Liver (tissue), 3 donors: ENCODE data around the gene D2HGDH.

Experiments used
- ATF3 ChIP-seq: IDR thresholded peaks from 2 replicates; pipeline ENCODE4 v1.6.1; 2016; ENCODE audit warnings: antibody characterized with exemption
- GABPA ChIP-seq, 2 donors: IDR thresholded peaks in 1 of 2; conservative IDR thresholded peaks in 1 of 2; 2 replicates each; pipeline ENCODE4 v1.6.1; 2016; ENCODE audit warnings: antibody characterized with exemption in 2 of 2, mild to moderate bottlenecking in 1 of 2, moderate library complexity in 1 of 2
- NR2F2 ChIP-seq: IDR thresholded peaks from 2 replicates; pipeline ENCODE4 v1.6.1; 2016; ENCODE audit warnings: antibody characterized with exemption
- TAF1 ChIP-seq: conservative IDR thresholded peaks from 2 replicates; pipeline ENCODE4 v1.6.1; 2016; ENCODE audit warnings: antibody characterized with exemption, mild to moderate bottlenecking
- TF ChIP-seq, protein P1 (sequence below): fragments of 150-350 bp; IDR thresholded peaks from 2 replicates; pipeline ENCODE4 v1.5.1; 2017; ENCODE audit warnings: improper control_type of control experiment, low read depth, low read length; ENCODE audit not compliant: missing input control
- TF ChIP-seq, protein P2 (sequence below): IDR thresholded peaks from 2 replicates; pipeline ENCODE4 v1.6.1; 2016; ENCODE audit warnings: antibody characterized with exemption, mild to moderate bottlenecking
- donor health status: healthy.
- donor health status: healthy.

- TF ChIP-seq, protein P1, sequence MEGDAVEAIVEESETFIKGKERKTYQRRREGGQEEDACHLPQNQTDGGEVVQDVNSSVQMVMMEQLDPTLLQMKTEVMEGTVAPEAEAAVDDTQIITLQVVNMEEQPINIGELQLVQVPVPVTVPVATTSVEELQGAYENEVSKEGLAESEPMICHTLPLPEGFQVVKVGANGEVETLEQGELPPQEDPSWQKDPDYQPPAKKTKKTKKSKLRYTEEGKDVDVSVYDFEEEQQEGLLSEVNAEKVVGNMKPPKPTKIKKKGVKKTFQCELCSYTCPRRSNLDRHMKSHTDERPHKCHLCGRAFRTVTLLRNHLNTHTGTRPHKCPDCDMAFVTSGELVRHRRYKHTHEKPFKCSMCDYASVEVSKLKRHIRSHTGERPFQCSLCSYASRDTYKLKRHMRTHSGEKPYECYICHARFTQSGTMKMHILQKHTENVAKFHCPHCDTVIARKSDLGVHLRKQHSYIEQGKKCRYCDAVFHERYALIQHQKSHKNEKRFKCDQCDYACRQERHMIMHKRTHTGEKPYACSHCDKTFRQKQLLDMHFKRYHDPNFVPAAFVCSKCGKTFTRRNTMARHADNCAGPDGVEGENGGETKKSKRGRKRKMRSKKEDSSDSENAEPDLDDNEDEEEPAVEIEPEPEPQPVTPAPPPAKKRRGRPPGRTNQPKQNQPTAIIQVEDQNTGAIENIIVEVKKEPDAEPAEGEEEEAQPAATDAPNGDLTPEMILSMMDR: no peak
- TF ChIP-seq ATF3 (no peak), GABPA (IDR thresholded peaks at IDR 0.05 in 1 of 2, conservative IDR thresholded peaks at IDR 0.05 in 1 of 2) (no peak), TAF1 (no peak), NR2F2 (no peak)
- TF ChIP-seq, protein P2, sequence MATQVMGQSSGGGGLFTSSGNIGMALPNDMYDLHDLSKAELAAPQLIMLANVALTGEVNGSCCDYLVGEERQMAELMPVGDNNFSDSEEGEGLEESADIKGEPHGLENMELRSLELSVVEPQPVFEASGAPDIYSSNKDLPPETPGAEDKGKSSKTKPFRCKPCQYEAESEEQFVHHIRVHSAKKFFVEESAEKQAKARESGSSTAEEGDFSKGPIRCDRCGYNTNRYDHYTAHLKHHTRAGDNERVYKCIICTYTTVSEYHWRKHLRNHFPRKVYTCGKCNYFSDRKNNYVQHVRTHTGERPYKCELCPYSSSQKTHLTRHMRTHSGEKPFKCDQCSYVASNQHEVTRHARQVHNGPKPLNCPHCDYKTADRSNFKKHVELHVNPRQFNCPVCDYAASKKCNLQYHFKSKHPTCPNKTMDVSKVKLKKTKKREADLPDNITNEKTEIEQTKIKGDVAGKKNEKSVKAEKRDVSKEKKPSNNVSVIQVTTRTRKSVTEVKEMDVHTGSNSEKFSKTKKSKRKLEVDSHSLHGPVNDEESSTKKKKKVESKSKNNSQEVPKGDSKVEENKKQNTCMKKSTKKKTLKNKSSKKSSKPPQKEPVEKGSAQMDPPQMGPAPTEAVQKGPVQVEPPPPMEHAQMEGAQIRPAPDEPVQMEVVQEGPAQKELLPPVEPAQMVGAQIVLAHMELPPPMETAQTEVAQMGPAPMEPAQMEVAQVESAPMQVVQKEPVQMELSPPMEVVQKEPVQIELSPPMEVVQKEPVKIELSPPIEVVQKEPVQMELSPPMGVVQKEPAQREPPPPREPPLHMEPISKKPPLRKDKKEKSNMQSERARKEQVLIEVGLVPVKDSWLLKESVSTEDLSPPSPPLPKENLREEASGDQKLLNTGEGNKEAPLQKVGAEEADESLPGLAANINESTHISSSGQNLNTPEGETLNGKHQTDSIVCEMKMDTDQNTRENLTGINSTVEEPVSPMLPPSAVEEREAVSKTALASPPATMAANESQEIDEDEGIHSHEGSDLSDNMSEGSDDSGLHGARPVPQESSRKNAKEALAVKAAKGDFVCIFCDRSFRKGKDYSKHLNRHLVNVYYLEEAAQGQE: no peak
These were observed 9.2 kb downstream of the D2HGDH start for GRCh38 chr2:241743620-241744019.
